Mucosa of gallbladder (tissue), 1 donor: ENCODE data around the gene SPATA12. TPM values are rescaled to one million over a fixed set of nuclear protein-coding genes. Genes with fewer than 3 reads are reported as not detected.

Source experiments
- DNase-seq: peaks from one replicate; pipeline ENCODE4 v3.0.0-alpha.2; 2020; ENCODE audit warnings: low spot score
- total RNA-seq: library from RNA; stranded (reverse); gene quantifications from one replicate; pipeline ENCODE4 v1.2.1, GENCODE V29; 2021
- donor health status: DM: no; HTN: no; CAD: no.

The SPATA12 gene
- total RNA-seq = 0.43 TPM

- peak; percentile 91 for DNase-seq
Observed at GRCh38 chr3:57060089-57060821, at the start of gene SPATA12. TSS of gene SPATA12 (plus strand) at chr3:57060664. CDS start at chr3:57073695, 13,031 bp downstream.

DNA sequence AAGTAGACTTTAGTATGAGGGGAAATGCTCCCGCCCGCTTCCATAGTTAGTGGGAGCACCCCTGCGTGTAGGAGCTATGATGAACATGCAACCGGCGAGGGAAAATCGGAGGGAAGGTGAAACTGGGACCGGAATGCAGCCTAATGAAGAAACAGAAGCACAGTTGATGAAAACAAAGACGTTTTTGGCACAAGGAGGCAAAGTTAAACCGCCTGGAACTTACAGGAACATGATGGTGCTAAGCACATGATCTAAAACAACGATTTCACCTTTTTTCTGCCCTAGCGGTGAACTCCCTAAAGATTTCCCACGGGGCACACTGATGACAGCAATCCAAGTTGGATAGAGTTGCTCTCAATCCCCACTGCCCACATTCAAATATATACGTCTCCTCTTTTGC, 49.4 kb upstream of the SPATA12 start:
- no peak for DNase-seq

DNA sequence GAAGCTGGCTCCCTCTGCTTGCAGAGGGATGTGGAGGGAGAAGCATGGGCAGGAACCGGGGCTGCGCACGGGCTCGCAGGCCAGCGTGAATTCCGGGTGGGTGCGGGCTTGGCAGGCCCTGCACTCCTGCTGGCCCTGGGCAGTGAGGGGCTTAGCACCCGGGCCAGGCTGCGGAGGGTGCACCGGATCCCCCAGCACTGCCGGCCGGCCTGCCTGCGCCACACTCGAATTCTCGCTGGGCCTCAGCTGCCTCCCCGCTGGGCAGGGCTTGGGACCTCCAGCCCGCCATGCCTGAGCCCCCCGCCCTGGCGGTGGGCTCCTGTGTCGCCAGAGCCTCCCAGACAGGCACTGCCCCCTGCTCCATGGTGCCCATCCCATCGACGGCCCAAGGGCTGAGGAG, 47.6 kb upstream of the SPATA12 start:
- DNase-seq = no peak

- DNase-seq = no peak
Observed at GRCh38 chr3:57015350-57015729, 45.1 kb upstream of the SPATA12 start.

- DNase-seq = no peak
Observed at GRCh38 chr3:57015912-57016311, 44.6 kb upstream of the SPATA12 start.

DNA sequence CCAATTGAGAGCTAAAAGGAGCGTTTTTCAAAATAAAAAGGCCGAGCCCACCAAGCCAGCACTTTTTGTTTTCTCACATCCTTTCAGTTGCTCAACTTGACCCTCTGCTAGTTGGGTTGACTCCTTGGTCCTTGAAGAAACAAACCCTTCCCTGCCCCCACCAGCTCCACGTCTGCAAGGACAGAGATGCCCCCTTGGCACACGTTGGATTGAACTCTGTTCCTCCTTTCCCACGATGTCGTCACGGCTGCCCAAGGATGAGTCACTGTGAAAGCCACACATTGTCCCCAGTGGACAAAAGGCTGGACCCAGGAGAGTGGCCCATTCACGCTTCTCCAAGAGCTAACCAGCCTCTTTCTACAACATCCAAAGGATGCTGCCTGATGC, 43.0 kb upstream of the SPATA12 start:
- peak; percentile 45 for DNase-seq

GRCh38 chr3:57018246-57018645, 42.2 kb upstream of the SPATA12 start:
- DNase-seq = no peak

- DNase-seq = no peak
Observed at GRCh38 chr3:57019057-57019456, 41.4 kb upstream of the SPATA12 start.

- no peak for DNase-seq
Observed at GRCh38 chr3:57025237-57025636, 35.2 kb upstream of the SPATA12 start.

DNA sequence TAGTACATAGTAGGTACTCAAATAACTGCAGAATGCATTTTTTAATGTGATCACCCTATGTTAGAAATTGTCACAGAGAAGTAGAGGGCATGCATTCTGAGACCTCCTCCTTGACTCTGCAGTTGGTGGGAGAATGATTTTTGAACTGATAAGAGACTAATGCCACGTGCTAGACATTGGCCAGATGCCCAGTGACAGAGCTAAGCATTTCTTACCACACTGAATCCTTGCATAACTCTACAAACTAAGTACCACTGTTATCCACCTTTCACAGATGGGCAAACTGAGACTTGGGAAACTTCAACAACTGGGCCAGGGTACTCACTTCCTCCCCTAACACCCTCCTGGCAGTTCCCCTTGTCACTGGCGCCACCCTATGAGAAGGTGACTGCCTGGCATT, 33.5 kb upstream of the SPATA12 start:
- peak; percentile 51 for DNase-seq

DNA sequence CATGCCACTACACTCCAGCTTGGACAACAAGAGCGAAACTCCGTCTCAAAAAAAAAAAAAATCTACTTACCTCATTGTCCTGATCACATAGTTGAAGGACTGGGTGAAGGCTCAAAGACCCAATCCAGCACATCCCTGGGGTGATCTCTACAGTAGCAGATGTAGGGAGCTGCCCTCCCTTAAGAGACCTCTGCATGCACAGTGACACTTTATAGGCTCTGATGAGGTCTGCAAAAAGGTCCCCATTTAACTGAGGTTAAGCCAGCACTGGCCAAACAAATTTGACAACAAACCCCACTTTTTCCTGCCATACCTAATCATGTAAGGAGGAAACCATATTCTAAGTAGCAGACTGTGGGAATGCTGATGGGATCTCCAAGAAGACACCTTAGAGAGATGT, 31.1 kb upstream of the SPATA12 start:
- DNase-seq = no peak

GRCh38 chr3:57029924-57030323, 30.5 kb upstream of the SPATA12 start:
- DNase-seq = no peak

DNA sequence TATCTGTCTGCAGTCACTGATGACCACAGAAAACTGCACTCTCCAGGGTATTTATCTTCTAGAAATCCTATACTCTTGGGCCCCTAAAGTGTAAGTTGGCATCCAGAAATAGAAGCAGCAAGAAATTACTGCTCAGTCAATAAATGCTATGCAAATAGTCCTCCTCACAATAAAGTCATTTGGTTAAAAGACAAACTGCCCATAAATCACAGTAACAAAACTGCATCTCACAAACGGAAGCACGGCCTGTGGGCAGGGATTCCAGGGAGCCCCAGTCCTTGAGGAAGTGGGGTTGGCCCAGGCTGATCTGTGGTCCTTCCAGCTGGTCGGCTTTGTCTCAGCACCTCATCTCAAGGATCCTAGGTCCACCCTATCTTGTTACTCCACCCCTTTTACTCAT, 29.7 kb upstream of the SPATA12 start:
- no peak for DNase-seq

DNA sequence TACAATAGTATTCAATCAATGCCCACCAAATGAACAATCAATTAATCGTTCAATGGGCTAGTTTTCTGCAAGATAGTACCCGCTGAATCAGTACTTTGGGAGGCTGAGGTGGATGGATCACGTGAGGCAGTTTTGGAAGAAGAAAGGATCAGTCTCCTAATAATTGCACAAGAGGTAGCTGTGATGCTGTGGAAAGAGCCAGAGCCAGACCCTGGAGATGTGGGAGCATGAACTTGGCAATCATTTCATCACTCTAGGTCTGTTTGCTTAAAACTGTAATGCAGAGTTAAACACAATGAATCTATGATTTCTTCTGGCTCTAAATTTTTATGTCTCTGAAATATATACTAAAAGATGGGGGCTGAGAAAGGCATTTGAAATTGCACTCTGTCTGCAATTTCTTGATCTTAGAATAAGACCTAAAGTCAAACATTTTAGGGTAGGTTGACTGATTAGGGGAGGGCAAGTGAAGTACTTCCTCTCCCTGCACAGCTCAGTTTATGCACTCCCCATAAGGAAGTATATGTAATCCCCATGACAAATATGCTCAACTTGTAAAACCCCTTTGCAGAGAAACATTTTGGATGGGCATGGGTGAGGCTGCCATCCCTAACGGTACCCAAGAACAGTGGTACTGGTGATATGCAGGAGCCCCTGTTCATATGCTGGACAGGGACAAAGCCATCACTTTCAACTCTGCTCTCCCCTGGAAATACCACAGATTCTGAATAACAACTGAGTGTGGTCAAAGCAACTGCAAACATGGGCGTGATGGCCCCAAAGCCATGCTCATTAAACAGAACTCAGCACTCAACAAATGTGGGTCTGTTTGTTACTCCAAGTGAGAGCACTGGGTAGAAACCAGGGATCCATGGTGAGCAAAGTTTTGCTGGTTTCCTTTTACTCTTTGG, 28.6 kb upstream of the SPATA12 start:
- no peak for DNase-seq

GRCh38 chr3:57036952-57037351, 23.5 kb upstream of the SPATA12 start:
- no peak for DNase-seq

DNA sequence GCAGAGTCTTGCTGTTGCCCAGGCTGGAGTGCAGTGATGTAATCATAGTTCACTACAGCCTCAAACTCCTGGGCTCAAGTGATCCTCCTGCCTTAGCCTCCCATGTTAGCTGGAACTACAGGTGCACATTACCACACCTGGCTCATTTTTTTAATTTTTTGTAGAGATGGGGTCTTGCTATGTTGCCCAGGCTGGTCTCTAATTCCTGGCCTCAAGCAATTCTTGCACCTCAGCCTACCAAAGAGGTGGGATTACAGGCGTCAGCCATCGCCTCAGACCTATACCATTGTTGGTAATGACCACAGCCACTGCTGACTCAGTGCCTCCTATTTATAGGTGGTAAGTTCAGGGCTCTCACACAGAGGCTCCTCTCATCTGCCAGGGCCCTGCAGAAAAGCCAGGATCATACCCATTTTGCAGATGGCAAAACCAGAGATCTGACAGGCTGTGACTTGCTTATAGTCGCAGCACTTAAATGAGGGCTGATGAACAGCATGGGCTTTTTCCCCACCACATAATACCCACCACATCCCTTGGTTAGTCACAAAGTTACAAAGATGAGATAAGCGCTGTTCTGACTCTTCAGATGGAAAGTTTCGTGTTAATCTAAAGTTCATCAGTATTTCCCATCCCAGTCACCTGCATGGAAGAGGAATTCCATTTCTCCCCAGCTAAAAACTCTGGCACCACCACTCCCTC, 21.8 kb upstream of the SPATA12 start:
- DNase-seq = no peak

- DNase-seq = no peak
Observed at GRCh38 chr3:57041674-57042073, 18.8 kb upstream of the SPATA12 start.

DNA sequence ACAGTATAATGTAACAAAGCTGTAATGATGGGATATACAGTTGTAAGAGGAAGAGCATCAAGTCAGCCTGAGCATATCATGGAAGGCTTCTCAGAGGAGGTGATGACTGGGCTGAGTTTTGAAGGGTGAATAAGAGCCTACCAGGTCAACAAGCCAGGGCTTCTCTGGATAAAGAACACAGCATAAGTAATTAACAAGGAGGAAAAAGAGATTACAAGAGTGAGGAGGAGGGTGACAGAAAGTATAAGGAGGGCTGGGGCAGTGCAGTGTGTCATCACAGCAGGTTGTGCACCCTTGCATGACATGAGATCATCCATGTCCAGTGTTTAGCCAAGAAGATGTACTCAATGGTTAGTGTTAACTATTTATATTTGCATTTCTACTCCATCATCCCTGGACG, 16.9 kb upstream of the SPATA12 start:
- no peak for DNase-seq

DNA sequence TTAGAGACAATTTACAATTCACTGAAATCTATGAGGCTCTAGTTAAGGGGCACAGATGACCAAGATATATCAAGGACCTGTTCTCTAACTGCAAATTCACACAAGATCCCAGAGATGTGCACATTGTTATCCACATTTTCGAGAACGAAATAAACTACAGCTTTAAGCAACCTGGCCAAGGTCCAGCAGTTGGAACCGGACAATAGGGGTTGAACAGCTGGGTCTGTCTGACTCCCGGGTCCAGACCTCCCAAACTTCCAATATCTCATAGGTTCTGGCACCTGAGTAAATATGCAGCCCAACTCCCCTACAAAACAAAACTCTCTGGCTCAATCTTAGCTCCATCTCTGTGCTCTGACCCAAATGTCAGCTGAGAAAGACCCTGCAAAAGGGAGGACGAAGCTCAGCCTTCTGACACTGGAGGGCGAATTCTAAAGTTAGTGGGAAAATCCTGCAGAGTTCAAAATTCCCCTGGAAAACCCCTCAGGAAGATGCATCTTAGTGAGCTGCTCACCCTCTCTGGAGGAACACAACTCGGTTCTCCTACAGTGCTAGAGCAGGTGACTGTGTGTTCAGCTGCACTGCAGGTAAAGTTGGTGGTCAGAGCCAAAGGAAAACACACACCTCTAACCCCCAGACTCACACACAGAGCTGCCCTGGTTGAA, 14.2 kb upstream of the SPATA12 start:
- no peak for DNase-seq

DNA sequence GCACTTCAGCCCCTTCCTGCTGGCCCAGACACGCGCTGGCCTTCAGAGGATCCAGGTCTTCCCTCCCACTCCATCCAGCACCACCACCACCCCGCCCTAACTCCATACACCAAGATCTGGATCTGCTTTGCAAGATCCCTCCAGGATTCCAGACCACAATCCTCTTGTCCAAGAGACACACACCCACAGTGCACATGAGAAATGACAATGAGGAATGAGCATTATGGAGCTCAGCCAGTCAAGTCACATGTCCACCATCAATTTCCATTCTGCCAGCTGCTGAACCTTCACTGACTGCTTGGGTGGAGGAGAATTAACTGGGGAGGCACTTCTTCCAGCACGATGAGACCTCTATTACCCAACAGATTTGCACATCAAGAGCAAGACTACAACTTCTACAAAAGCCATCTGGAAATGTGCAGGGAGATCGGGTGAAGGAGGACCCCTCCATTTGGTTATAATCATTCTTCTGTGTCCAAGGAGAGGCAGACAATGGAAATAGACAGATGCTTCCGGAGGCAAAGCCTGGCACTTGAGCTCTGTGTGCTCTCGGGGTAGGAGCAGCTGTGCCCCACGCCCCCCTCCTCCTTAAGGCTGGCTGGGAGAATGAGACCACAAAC, 12.3 kb upstream of the SPATA12 start:
- DNase-seq = peak; percentile 50

DNA sequence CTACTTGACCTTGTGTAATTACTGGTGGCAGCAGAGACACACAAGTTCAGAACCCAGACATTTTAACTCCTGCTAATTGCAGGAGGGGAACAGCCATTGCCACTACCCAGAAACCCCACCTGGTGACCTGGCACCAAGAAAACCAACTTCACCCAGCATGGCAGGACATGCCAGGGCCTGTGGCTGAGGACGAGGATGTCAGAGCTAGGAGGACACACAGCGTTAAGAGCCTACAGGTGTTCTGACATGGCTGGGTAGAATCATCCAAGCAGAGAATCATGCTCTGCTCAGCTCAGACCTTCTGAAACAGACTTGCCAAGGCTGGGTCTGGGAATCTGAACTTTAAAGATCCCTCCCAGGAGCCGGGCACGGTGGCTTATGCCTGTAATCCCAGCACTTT, 11.7 kb upstream of the SPATA12 start:
- no peak for DNase-seq

DNA sequence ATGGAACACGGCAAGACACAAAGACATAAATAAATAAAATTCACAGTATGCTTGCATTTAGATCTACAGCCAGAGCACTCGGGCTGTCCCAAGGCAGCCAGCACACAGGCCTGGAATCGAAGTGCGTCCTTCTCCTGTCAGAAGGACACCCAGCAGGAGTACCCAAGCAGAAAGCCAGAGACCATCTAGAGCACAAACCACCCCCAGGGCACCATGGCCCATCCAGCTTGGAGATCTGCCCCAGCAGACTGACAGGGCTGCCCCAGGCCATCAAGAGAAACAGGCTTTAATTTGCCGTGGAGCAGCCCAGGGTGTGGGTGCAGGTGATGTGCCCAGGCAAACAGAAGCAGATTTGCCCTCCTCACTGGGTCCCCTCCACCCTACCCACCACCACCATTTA, 7.8 kb upstream of the SPATA12 start:
- DNase-seq = no peak
